Activated CD4-positive, alpha-beta T cell treated with anti-CD3 and anti-CD28 coated beads for 36 hours (primary cell): ENCODE results near the gene INPP5J. TPM values are rescaled to one million over a fixed set of nuclear protein-coding genes. Genes with fewer than 3 reads are reported as not detected.
"Not testable (repeated sequence)": the region's sequence is repeated elsewhere in the genome, so short reads cannot be mapped to it uniquely, and the experiment has no call there.

ENCODE experiments used
- ATAC-seq: fragments of 200-7000 bp; cut with Tn5 transposase; one replicate; pipeline ENCODE4 v1.10.0; 2021; ENCODE audit warnings: mild to moderate bottlenecking, moderate library complexity
- CTCF ChIA-PET: fragments of 350-600 bp; sonication (Branson Sonifier 250); formaldehyde crosslinking; loops from one replicate; lab custom pipeline; 2021; ENCODE audit warnings: antibody characterized with exemption; lab: Charles Lee
- POLR2A ChIA-PET: fragments of 350-600 bp; sonication (Branson Sonifier 250); formaldehyde crosslinking; loops from one replicate; lab custom pipeline; 2021; ENCODE audit warnings: antibody characterized with exemption, inconsistent platforms; lab: Charles Lee
- DNase-seq: peaks from one replicate; pipeline ENCODE4 v3.0.0-alpha.2; 2020
- H3K27ac Mint-ChIP-seq: one replicate; pipeline ENCODE4 v1.8.0; 2021; ENCODE audit warnings: mixed read lengths
- H3K27me3 Mint-ChIP-seq: one replicate; pipeline ENCODE4 v1.8.0; 2021; ENCODE audit warnings: mixed read lengths
- H3K36me3 Mint-ChIP-seq: one replicate; pipeline ENCODE4 v1.8.0; 2021; ENCODE audit warnings: low read depth, mixed read lengths
- H3K4me1 Mint-ChIP-seq: one replicate; pipeline ENCODE4 v1.8.0; 2021; ENCODE audit warnings: mixed read lengths
- H3K4me3 Mint-ChIP-seq: one replicate; pipeline ENCODE4 v1.8.0; 2021; ENCODE audit warnings: mild to moderate bottlenecking, moderate library complexity, mixed read lengths
- H3K9me3 Mint-ChIP-seq: one replicate; pipeline ENCODE4 v1.8.0; 2021; ENCODE audit warnings: low read depth, mixed read lengths
- intact Hi-C, 2 experiments: fragments of 100-400 bp; cut with DNase I in 1 of 2; cut with micrococcal nuclease in 1 of 2; formaldehyde crosslinking; loops; one replicate each; pipeline versions ENCODE4 v1.14.2 to v1.15.1; 2022 to 2024; cut with DNase I, micrococcal nuclease
- total RNA-seq, 2 experiments: library from RNA; stranded (reverse); gene quantifications; one replicate each; pipeline ENCODE4 v1.2.3, GENCODE V29; 2021

Gene INPP5J
- total RNA-seq, 2 experiments from 2014 or later: 0.11 to 0.23 TPM

GRCh38 chr22:31154975-31155374, 32.2 kb downstream of the INPP5J start:
- ChIA-PET CTCF (interaction anchor here (0.8 to 1.2 kb wide), 3 partner anchors 9 to 159 kb away, joined by 3 to 4 read pairs (median 3); no protein-coding TSS in a partner anchor), POLR2A (no interaction called here)
- intact Hi-C loops: no loop called here
- no peak for DNase-seq
- Mint-ChIP-seq H3K27me3 (peaks cover under 1% of the 10 kb centered on the region), H3K4me3 (no peak overlapping the region), H3K4me1 (peaks cover 5% of the 10 kb centered on the region), H3K36me3 (no peaks in the 10 kb centered on the region), H3K9me3 (no peaks in the 10 kb centered on the region), H3K27ac (no peak overlapping the region)
- ATAC-seq: no peak

GRCh38 chr22:31155422-31155821, 32.7 kb downstream of the INPP5J start:
- no peaks in the 10 kb centered on the region for H3K9me3 Mint-ChIP-seq
- DNase-seq: no peak
- H3K27ac Mint-ChIP-seq: no peak overlapping the region
- H3K4me1 Mint-ChIP-seq: peaks cover 5% of the 10 kb centered on the region
- ChIA-PET POLR2A (no interaction called here), CTCF (interaction anchor here (0.6 to 1.2 kb wide), 4 partner anchors 10 to 1247 kb away, joined by 3 to 4 read pairs (median 3); no protein-coding TSS in a partner anchor)
- H3K27me3 Mint-ChIP-seq: no peaks in the 10 kb centered on the region
- ATAC-seq: no peak
- H3K36me3 Mint-ChIP-seq: no peaks in the 10 kb centered on the region
- no peak overlapping the region for H3K4me3 Mint-ChIP-seq
- intact Hi-C loops: no loop called here

- CTCF ChIA-PET: interaction anchor here (0.7 to 1.7 kb wide), 9 partner anchors 8 to 91 kb away, joined by 3 to 5 read pairs (median 3); partner anchors contain the start of gene SELENOM
Measured at GRCh38 chr22:31160328-31160978, 37.7 kb downstream of the INPP5J start.

GRCh38 chr22:31161386-31161785, 38.6 kb downstream of the INPP5J start:
- H3K27ac Mint-ChIP-seq: peak overlapping the region; percentile 52
- intact Hi-C loops: loop anchor here (2.0 to 5.0 kb wide), 3 partner anchors 131 to 569 kb away; partner anchors contain the start of genes PIK3IP1 (in 2 of the 2) and PES1 (in 1 of the 2)
- no peak for ATAC-seq

More at GRCh38 chr22:31160328-31160978, 37.7 kb downstream of the INPP5J start:
- POLR2A ChIA-PET: interaction anchor here (1.5 kb wide), 1 partner anchor 53 kb away, joined by 3 read pairs; no protein-coding TSS in a partner anchor
- Mint-ChIP-seq H3K36me3 (peaks cover 8% of the 10 kb centered on the region), H3K4me3 (peak overlapping the region; percentile 85), H3K9me3 (no peaks in the 10 kb centered on the region), H3K27me3 (no peaks in the 10 kb centered on the region), H3K4me1 (peaks cover 29% of the 10 kb centered on the region), H3K27ac (peak overlapping the region; percentile 95)
- intact Hi-C loops: loop anchor here (1.0 to 5.0 kb wide), 8 partner anchors 13 to 568 kb away; partner anchors contain the start of genes PIK3IP1 (in 2 of the 2), LIMK2 (in 1 of the 2) and PES1 (in 1 of the 2)
- DNase-seq: peak; percentile 47
- peak; percentile 45 for ATAC-seq

GRCh38 chr22:31162015-31162765, 39.4 kb downstream of the INPP5J start:
- H3K9me3 Mint-ChIP-seq: no peaks in the 10 kb centered on the region
- peak overlapping the region; percentile 60 for H3K27ac Mint-ChIP-seq
- peaks cover 31% of the 10 kb centered on the region for H3K4me1 Mint-ChIP-seq
- no peaks in the 10 kb centered on the region for H3K27me3 Mint-ChIP-seq
- H3K4me3 Mint-ChIP-seq: peak overlapping the region; percentile 43
- H3K36me3 Mint-ChIP-seq: peaks cover 11% of the 10 kb centered on the region
- intact Hi-C loops: loop anchor here (5.0 kb wide), 2 partner anchors 130 to 570 kb away; partner anchors contain the start of genes PES1 (in 1 of the 2) and PIK3IP1 (in 1 of the 2)
- DNase-seq (no peak), ATAC-seq (no peak)
- POLR2A ChIA-PET: interaction anchor here (0.6 kb wide), 1 partner anchor 77 kb away, joined by 3 read pairs; no protein-coding TSS in a partner anchor
- CTCF ChIA-PET: interaction anchor here (0.6 to 1.2 kb wide), 8 partner anchors 18 to 1913 kb away, joined by 3 to 6 read pairs (median 4); no protein-coding TSS in a partner anchor

More at GRCh38 chr22:31161386-31161785, 38.6 kb downstream of the INPP5J start:
- ChIA-PET CTCF (interaction anchor here (0.6 to 1.1 kb wide), 4 partner anchors 50 to 1913 kb away, joined by 3 to 4 read pairs (median 3); no protein-coding TSS in a partner anchor), POLR2A (interaction anchor here (0.6 to 0.7 kb wide), 2 partner anchors 54 to 76 kb away, joined by 3 to 7 read pairs; partner anchors contain the start of gene SELENOM)
- Mint-ChIP-seq H3K4me1 (peaks cover 30% of the 10 kb centered on the region), H3K9me3 (no peaks in the 10 kb centered on the region), H3K36me3 (peaks cover 8% of the 10 kb centered on the region), H3K27me3 (no peaks in the 10 kb centered on the region), H3K4me3 (peak overlapping the region; percentile 85)
- DNase-seq: no peak

GRCh38 chr22:31170971-31171370, 48.2 kb downstream of the INPP5J start:
- Mint-ChIP-seq H3K27me3 (no peaks in the 10 kb centered on the region), H3K27ac (no peak overlapping the region), H3K9me3 (no peaks in the 10 kb centered on the region), H3K4me3 (no peak overlapping the region), H3K4me1 (peaks cover 47% of the 10 kb centered on the region), H3K36me3 (peaks cover 10% of the 10 kb centered on the region)
- no peak for DNase-seq
- intact Hi-C loops: no loop called here
- CTCF ChIA-PET: interaction anchor here (0.9 kb wide), 1 partner anchor 11 kb away, joined by 3 read pairs; the partner anchor contains the start of gene RNF185
- POLR2A ChIA-PET: interaction anchor here (0.7 kb wide), 1 partner anchor 30 kb away, joined by 4 read pairs; no protein-coding TSS in a partner anchor
- no peak for ATAC-seq

- DNase-seq, H3K27me3 Mint-ChIP-seq, H3K27ac Mint-ChIP-seq, ATAC-seq, POLR2A ChIA-PET, H3K9me3 Mint-ChIP-seq, H3K4me3 Mint-ChIP-seq, intact Hi-C loops: not testable (repeated sequence)
- Mint-ChIP-seq H3K36me3 (peaks cover 12% of the 10 kb centered on the region), H3K4me1 (peaks cover 48% of the 10 kb centered on the region)
- CTCF ChIA-PET: interaction anchor here (0.6 kb wide), 1 partner anchor 389 kb away, joined by 3 read pairs; no protein-coding TSS in a partner anchor
Measured at GRCh38 chr22:31171734-31172133, 49.0 kb downstream of the INPP5J start.

GRCh38 chr22:31173386-31174145, 50.8 kb downstream of the INPP5J start:
- DNase-seq: peak; percentile 16
- Mint-ChIP-seq H3K36me3 (peaks cover 7% of the 10 kb centered on the region), H3K27ac (peak overlapping the region; percentile 80), H3K27me3 (no peaks in the 10 kb centered on the region), H3K4me1 (peaks cover 41% of the 10 kb centered on the region), H3K4me3 (peak overlapping the region; percentile 29), H3K9me3 (no peaks in the 10 kb centered on the region)
- intact Hi-C loops: loop anchor here (1.0 kb wide), 2 partner anchors 13 to 529 kb away; partner anchors contain the start of gene RNF185 (in 1 of the 2)
- ChIA-PET CTCF (interaction anchor here (0.7 to 1.0 kb wide), 3 partner anchors 21 to 58 kb away, joined by 3 read pairs; no protein-coding TSS in a partner anchor), POLR2A (no interaction called here)
- peak; percentile 94 for ATAC-seq

- Mint-ChIP-seq H3K27ac (peak overlapping the region; percentile 60), H3K9me3 (peaks cover 2% of the 10 kb centered on the region), H3K36me3 (peaks cover 25% of the 10 kb centered on the region), H3K4me1 (peaks cover 42% of the 10 kb centered on the region), H3K27me3 (no peaks in the 10 kb centered on the region), H3K4me3 (no peak overlapping the region)
- ATAC-seq: no peak
- ChIA-PET POLR2A (no interaction called here), CTCF (no interaction called here)
- DNase-seq: no peak
- intact Hi-C loops: no loop called here
Measured at GRCh38 chr22:31176923-31177322, 54.2 kb downstream of the INPP5J start.
